ENCODE data around the gene ECT2. TPM values are rescaled to one million over a fixed set of nuclear protein-coding genes. Genes with fewer than 3 reads are reported as not detected.

ECT2 gene
- total RNA-seq, 4 donors from 2014 or later: 7.0 to 11.0 (median 9.0) TPM

- ATAC-seq (ENCODE audit: low FRiP score) (no peak), DNase-seq (ENCODE audit: low spot score) (no peak)
- TF ChIP-seq CTCF (IDR thresholded peaks at IDR 0.05): no peak
Observed at GRCh38 chr3:172766241-172766640, 15.7 kb downstream of the ECT2 start.

GRCh38 chr3:172766718-172767405, 16.3 kb downstream of the ECT2 start:
- no peak for TF ChIP-seq CTCF (IDR thresholded peaks at IDR 0.05)
- no peak for ATAC-seq (ENCODE audit: low FRiP score)
- no peak for DNase-seq (ENCODE audit: low spot score)

GRCh38 chr3:172770382-172770781, 19.9 kb downstream of the ECT2 start:
- no peak for TF ChIP-seq CTCF (IDR thresholded peaks at IDR 0.05)
- DNase-seq (ENCODE audit: low spot score): no peak
- ATAC-seq (ENCODE audit: low FRiP score): no peak

- DNase-seq (ENCODE audit: low spot score) (no peak), ATAC-seq (ENCODE audit: low FRiP score) (no peak)
- TF ChIP-seq CTCF (IDR thresholded peaks at IDR 0.05): no peak
Observed at GRCh38 chr3:172771672-172772071, 21.1 kb downstream of the ECT2 start.

GRCh38 chr3:172776049-172776717, 25.7 kb downstream of the ECT2 start:
- no peak for ATAC-seq (ENCODE audit: low FRiP score)

GRCh38 chr3:172777901-172778300, 27.4 kb downstream of the ECT2 start:
- ATAC-seq (ENCODE audit: low FRiP score) (no peak), DNase-seq (ENCODE audit: low spot score) (no peak)
- no peak for TF ChIP-seq CTCF (IDR thresholded peaks at IDR 0.05)

More at GRCh38 chr3:172776049-172776717, 25.7 kb downstream of the ECT2 start:
- no peak for TF ChIP-seq CTCF (IDR thresholded peaks at IDR 0.05)
- DNase-seq (ENCODE audit: low spot score): no peak

- TF ChIP-seq CTCF (IDR thresholded peaks at IDR 0.05): no peak
- DNase-seq (ENCODE audit: low spot score) (no peak), ATAC-seq (ENCODE audit: low FRiP score) (no peak)
Observed at GRCh38 chr3:172782235-172782634, 31.7 kb downstream of the ECT2 start.
